K562 (cell line): ENCODE results near the gene INMT. TPM values are rescaled to one million over a fixed set of nuclear protein-coding genes. Genes with fewer than 3 reads are reported as not detected.

ENCODE experiments used
- ATAC-seq: fragments of 200-7000 bp; cut with Tn5 transposase; 3 replicates; pipeline ENCODE4 v1.9.1; 2020; ENCODE audit warnings: moderate library complexity
- BruUV-seq: library from RNA; stranded (reverse); fragments of 400-500 nt; replicated peaks from 2 replicates; lab custom pipeline; 2021; lab: Mats Ljungman, UMichigan
- CTCF ChIA-PET: fragments of 300-600 bp; formaldehyde crosslinking; extraction: SDS; loops from one replicate; lab custom pipeline; 2021; ENCODE audit warnings: low intra/inter-chr PET ratio; lab: Yijun Ruan, JAX
- POLR2A ChIA-PET: fragments of 300-600, 350-650 bp; sonication (Branson Sonifier 250); formaldehyde crosslinking; extraction: SDS; loops from one replicate; lab custom pipeline; 2021; ENCODE audit warnings: antibody characterized with exemption, inconsistent platforms; lab: Yijun Ruan, JAX
- DNase-seq, 4 experiments: peaks; one replicate each; pipeline versions ENCODE4 v3.0.0 to v3.0.0-alpha.2; 2011 to 2018; ENCODE audit warnings: low spot score in 3 of 4, mixed read lengths in 3 of 4; ENCODE audit errors: extremely low read depth in 1 of 4
- FAIRE-seq: peaks from 2 replicates; lab custom pipeline; 2011; peaks lifted over from hg19 to GRCh38; lab: Jason Lieb, UNC
- H2AFZ ChIP-seq: 2 replicates; pipeline ENCODE4 v1.6.0; 2011; ENCODE audit warnings: low read depth, low read length, control low read depth, inconsistent platforms
- H3K27ac ChIP-seq: fragments of 200-600 bp; 3 replicates; pipeline ENCODE4 v1.8.0; 2011; ENCODE audit warnings: low read depth, mild to moderate bottlenecking, control low read depth, inconsistent platforms, low read length, moderate library complexity, mixed read lengths; ENCODE audit errors: extremely low read depth
- H3K27me3 ChIP-seq, 2 experiments: fragments of 300-600 bp in 1 of 2; 2 replicates in 1 of 2; 3 replicates in 1 of 2; pipeline versions ENCODE4 v1.6.0 to v1.8.0; 2011; ENCODE audit warnings: inconsistent platforms in 2 of 2, low read length in 2 of 2, mild to moderate bottlenecking in 1 of 2, mixed read lengths in 1 of 2, moderate library complexity in 1 of 2; ENCODE audit not compliant: control insufficient read depth in 2 of 2, insufficient read depth in 2 of 2
- H3K36me3 ChIP-seq: fragments of 300-600 bp; 3 replicates; pipeline ENCODE4 v1.8.0; 2011; ENCODE audit warnings: mild to moderate bottlenecking, low read length, inconsistent platforms; ENCODE audit not compliant: control insufficient read depth, insufficient read depth
- H3K4me1 ChIP-seq, 2 experiments: fragments of 200-600 bp in 1 of 2; replicated peaks in 1 of 2; 2 replicates in 1 of 2; 3 replicates in 1 of 2; pipeline versions ENCODE4 v1.5.1 to v1.8.0; 2011; ENCODE audit warnings: inconsistent platforms in 2 of 2, low read length in 2 of 2, mild to moderate bottlenecking in 1 of 2, mixed read lengths in 1 of 2, moderate library complexity in 1 of 2; ENCODE audit not compliant: control insufficient read depth in 2 of 2, insufficient read depth in 2 of 2
- H3K4me2 ChIP-seq: 2 replicates; pipeline ENCODE4 v1.6.1; 2011; ENCODE audit warnings: low read length, control low read depth, inconsistent platforms, mixed read lengths; ENCODE audit not compliant: insufficient read depth
- H3K4me3 ChIP-seq: fragments of 200-600 bp; sonication (generic), shearing (Covaris generic); 2 replicates; pipeline ENCODE4 v1.5.1; 2016; ENCODE audit warnings: control low read depth, inconsistent platforms
- H3K79me2 ChIP-seq: fragments of 200-600 bp; 3 replicates; pipeline ENCODE4 v1.8.0; 2011; ENCODE audit warnings: low read length, inconsistent platforms; ENCODE audit not compliant: control insufficient read depth, insufficient read depth
- H3K9ac ChIP-seq, 2 experiments: 2 replicates each; pipeline versions ENCODE4 v1.6.0 to v1.6.1; 2011; ENCODE audit warnings: low read depth in 2 of 2, low read length in 2 of 2, control low read depth in 1 of 2, inconsistent platforms in 1 of 2, mild to moderate bottlenecking in 1 of 2, mixed read lengths in 1 of 2; ENCODE audit not compliant: insufficient read depth in 1 of 2
- H3K9me1 ChIP-seq: one replicate; pipeline ENCODE4 v1.6.0; 2011; ENCODE audit warnings: inconsistent platforms, mild to moderate bottlenecking, low read length, moderate library complexity; ENCODE audit not compliant: control insufficient read depth, insufficient read depth
- H3K9me3 ChIP-seq: replicated peaks from 2 replicates; pipeline ENCODE4 v1.5.1; 2011; ENCODE audit warnings: low read depth, low read length, inconsistent platforms; ENCODE audit not compliant: control insufficient read depth, insufficient read depth
- H4K20me1 ChIP-seq: replicated peaks from 2 replicates; pipeline ENCODE4 v1.6.1; 2011; ENCODE audit warnings: low read length, inconsistent platforms, mixed read lengths; ENCODE audit not compliant: control insufficient read depth, insufficient read depth
- BRCA1 ChIP-seq, 2 experiments: fragments of 450-650 bp in 1 of 2; sonication (generic) in 1 of 2; formaldehyde crosslinking in 1 of 2; IDR thresholded peaks; 2 replicates each; pipeline versions ENCODE4 v1.5.0 to v1.6.1; 2017 to 2020; ENCODE audit warnings: mild to moderate bottlenecking in 1 of 2, missing genetic modification reagents in 1 of 2
- EP300 ChIP-seq: IDR thresholded peaks from 2 replicates; pipeline ENCODE4 v1.6.1; 2012; ENCODE audit warnings: low read length, improper control_type of control experiment
- HDAC8 ChIP-seq: fragments of 450-650 bp; IDR thresholded peaks from 2 replicates; pipeline ENCODE4 v1.6.1; 2016; ENCODE audit warnings: mild to moderate bottlenecking, missing genetic modification characterization, moderate library complexity, missing compliant biosample characterization
- MCM3 ChIP-seq: fragments of 450-650 bp; IDR thresholded peaks from 2 replicates; pipeline ENCODE4 v1.6.1; 2016
- PHF20 ChIP-seq: fragments of 450-650 bp; IDR thresholded peaks from 2 replicates; pipeline ENCODE4 v1.6.1; 2018; ENCODE audit not compliant: partially characterized antibody
- SMAD3 ChIP-seq: fragments of 450-650 bp; formaldehyde crosslinking; conservative IDR thresholded peaks from 2 replicates; pipeline ENCODE4 v1.4.0; 2020; ENCODE audit warnings: mild to moderate bottlenecking
- WGBS: fragments of 100-300 bp; shearing (Covaris generic); methylation state at CpG from one replicate; pipeline ENCODE4 v1.1.6; 2016; ENCODE audit warnings: low coverage, mixed read lengths; ENCODE audit not compliant: insufficient coverage; ENCODE audit errors: missing lambda C conversion rate; 5-methylcytosine and 5-hydroxymethylcytosine counted together
- in situ Hi-C: fragments of 300-500 bp; cut with MboI; formaldehyde crosslinking; loops from 4 replicates; pipeline ENCODE4 v1.15.0; 2018; ENCODE audit warnings: inconsistent platforms, mixed read lengths
- intact Hi-C: fragments of 100-400 bp; cut with micrococcal nuclease; formaldehyde crosslinking; loops from 2 replicates; pipeline ENCODE4 v1.14.2; 2022
- polyA plus RNA-seq, 8 experiments: library from polyadenylated mRNA; depleted of rRNA in 4 of 8; stranded (reverse) in 5 of 8; unstranded in 3 of 8; fragments of >200 nt; fragmentation: Nextera tagmentation in 2 of 8; fragmentation: Illumina TruSeq in 1 of 8; extraction: Ambion mirVana in 2 of 8; extraction: Trizol in 1 of 8; gene quantifications; 2 replicates each; pipeline versions ENCODE4 v1.2.1 to v1.2.3, GENCODE V29; 2011 to 2014; ENCODE audit warnings: inconsistent platforms in 1 of 8, missing spikeins in 1 of 8
- total RNA-seq, 7 experiments: library from RNA; depleted of rRNA in 6 of 7; stranded (reverse); fragments of >200 nt in 6 of 7; fragmentation: Illumina TruSeq in 2 of 7; extraction: Trizol in 2 of 7; gene quantifications; 2 replicates each; pipeline versions ENCODE4 v1.2.1 to v1.2.3, GENCODE V29; 2011 to 2021; ENCODE audit warnings: low replicate concordance in 1 of 7
- TF ChIP-seq, protein P1 (sequence below), 2 experiments: fragments of 450-650 bp; IDR thresholded peaks; 2 replicates each; pipeline ENCODE4 v1.6.1; 2018; ENCODE audit warnings: mild to moderate bottlenecking in 2 of 2, low read depth in 1 of 2; ENCODE audit not compliant: partially characterized antibody in 2 of 2
- TF ChIP-seq, protein P2 (sequence below): sonication (generic); formaldehyde crosslinking; IDR thresholded peaks from 2 replicates; pipeline ENCODE4 v1.5.0; 2020; ENCODE audit warnings: missing genetic modification reagents

Gene INMT
- total and polyA plus RNA-seq, 9 of the 15 experiments (the other 6 are each of a cell fraction or from before 2014, with no cell fraction given): 0.04 to 0.27 TPM; not detected in 7

- in situ Hi-C loops (no loop called here), intact Hi-C loops (loop anchor here (2.0 kb wide), 1 partner anchor 37 kb away; no protein-coding TSS in a partner anchor)
- ChIA-PET POLR2A (no interaction called here), CTCF (interaction anchor here (0.6 kb wide), 1 partner anchor 139 kb away, joined by 4 read pairs; no protein-coding TSS in a partner anchor)
- DNase-seq (no peak), ATAC-seq (no peak), FAIRE-seq (no peak)
- peaks cover 2 to 9% of the 10 kb centered on the region in 2 experiments; a peak in 3 of 5 replicates for H3K4me1 ChIP-seq
- H3K27me3 ChIP-seq: peaks cover 17 to 62% of the 10 kb centered on the region in 2 experiments; a peak in 4 of 5 replicates
- no peak overlapping the region for H3K27ac ChIP-seq
- no peaks in the 10 kb centered on the region for H3K9me1 ChIP-seq
- H4K20me1 ChIP-seq: 0 out of 2 replicates have a peak, but pooled peaks cover 5% of the 10 kb centered on the region
- no peak overlapping the region for H3K4me3 ChIP-seq
- 0% methylated on average over 4 of the region's 4 CpGs for WGBS
- H3K9me3 ChIP-seq: no peaks in the 10 kb centered on the region
- no peaks in the 10 kb centered on the region for H3K79me2 ChIP-seq
- H3K4me2 ChIP-seq: no peak overlapping the region
- TF ChIP-seq MCM3: no peak
- no peak for TF ChIP-seq SMAD3 (CRISPR knock-in tag)
- TF ChIP-seq, protein P1, sequence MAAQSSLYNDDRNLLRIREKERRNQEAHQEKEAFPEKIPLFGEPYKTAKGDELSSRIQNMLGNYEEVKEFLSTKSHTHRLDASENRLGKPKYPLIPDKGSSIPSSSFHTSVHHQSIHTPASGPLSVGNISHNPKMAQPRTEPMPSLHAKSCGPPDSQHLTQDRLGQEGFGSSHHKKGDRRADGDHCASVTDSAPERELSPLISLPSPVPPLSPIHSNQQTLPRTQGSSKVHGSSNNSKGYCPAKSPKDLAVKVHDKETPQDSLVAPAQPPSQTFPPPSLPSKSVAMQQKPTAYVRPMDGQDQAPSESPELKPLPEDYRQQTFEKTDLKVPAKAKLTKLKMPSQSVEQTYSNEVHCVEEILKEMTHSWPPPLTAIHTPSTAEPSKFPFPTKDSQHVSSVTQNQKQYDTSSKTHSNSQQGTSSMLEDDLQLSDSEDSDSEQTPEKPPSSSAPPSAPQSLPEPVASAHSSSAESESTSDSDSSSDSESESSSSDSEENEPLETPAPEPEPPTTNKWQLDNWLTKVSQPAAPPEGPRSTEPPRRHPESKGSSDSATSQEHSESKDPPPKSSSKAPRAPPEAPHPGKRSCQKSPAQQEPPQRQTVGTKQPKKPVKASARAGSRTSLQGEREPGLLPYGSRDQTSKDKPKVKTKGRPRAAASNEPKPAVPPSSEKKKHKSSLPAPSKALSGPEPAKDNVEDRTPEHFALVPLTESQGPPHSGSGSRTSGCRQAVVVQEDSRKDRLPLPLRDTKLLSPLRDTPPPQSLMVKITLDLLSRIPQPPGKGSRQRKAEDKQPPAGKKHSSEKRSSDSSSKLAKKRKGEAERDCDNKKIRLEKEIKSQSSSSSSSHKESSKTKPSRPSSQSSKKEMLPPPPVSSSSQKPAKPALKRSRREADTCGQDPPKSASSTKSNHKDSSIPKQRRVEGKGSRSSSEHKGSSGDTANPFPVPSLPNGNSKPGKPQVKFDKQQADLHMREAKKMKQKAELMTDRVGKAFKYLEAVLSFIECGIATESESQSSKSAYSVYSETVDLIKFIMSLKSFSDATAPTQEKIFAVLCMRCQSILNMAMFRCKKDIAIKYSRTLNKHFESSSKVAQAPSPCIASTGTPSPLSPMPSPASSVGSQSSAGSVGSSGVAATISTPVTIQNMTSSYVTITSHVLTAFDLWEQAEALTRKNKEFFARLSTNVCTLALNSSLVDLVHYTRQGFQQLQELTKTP (IDR thresholded peaks at IDR 0.05; ENCODE audit: low read depth in 1 of 2, partially characterized antibody in 2 of 2): no peak
- TF ChIP-seq PHF20: no peak
- TF ChIP-seq HDAC8 (tag): no peak
- TF ChIP-seq, protein P2, sequence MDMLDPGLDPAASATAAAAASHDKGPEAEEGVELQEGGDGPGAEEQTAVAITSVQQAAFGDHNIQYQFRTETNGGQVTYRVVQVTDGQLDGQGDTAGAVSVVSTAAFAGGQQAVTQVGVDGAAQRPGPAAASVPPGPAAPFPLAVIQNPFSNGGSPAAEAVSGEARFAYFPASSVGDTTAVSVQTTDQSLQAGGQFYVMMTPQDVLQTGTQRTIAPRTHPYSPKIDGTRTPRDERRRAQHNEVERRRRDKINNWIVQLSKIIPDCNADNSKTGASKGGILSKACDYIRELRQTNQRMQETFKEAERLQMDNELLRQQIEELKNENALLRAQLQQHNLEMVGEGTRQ: peak; percentile 33
- TF ChIP-seq BRCA1 (IDR thresholded peaks at IDR 0.05): no peak
- TF ChIP-seq BRCA1 (CRISPR knock-in tag; IDR thresholded peaks at IDR 0.05): no peak
- no peak for TF ChIP-seq EP300
- no peak overlapping the region for H3K9ac ChIP-seq
- no peaks in the 10 kb centered on the region for H3K36me3 ChIP-seq
- no TSS peak for BruUV-seq
- no peak overlapping the region for H2AFZ ChIP-seq
Measured at GRCh38 chr7:30703756-30704155, 48.2 kb upstream of the INMT start.
